MM.1S (cell line): ENCODE measurements around the gene LRRC45.

ENCODE experiments used
- EZH2 ChIP-seq: fragments of 300-600 bp; sonication (generic); optimal IDR thresholded peaks from 2 replicates; pipeline ENCODE3; 2017; ENCODE audit warnings: low read depth, mild to moderate bottlenecking, antibody characterized with exemption, low read length, mixed read lengths
- EZH2phosphoT487 ChIP-seq: fragments of 300-600 bp; sonication (generic); IDR thresholded peaks from 2 replicates; pipeline ENCODE4 v1.6.1; 2018; ENCODE audit warnings: antibody characterized with exemption, low read length
- TF ChIP-seq, protein P1 (sequence below): fragments of 300-600 bp; sonication (generic); IDR thresholded peaks from 2 replicates; pipeline ENCODE4 v1.5.1; 2016; ENCODE audit warnings: antibody characterized with exemption, low read length, mixed read lengths

DNA sequence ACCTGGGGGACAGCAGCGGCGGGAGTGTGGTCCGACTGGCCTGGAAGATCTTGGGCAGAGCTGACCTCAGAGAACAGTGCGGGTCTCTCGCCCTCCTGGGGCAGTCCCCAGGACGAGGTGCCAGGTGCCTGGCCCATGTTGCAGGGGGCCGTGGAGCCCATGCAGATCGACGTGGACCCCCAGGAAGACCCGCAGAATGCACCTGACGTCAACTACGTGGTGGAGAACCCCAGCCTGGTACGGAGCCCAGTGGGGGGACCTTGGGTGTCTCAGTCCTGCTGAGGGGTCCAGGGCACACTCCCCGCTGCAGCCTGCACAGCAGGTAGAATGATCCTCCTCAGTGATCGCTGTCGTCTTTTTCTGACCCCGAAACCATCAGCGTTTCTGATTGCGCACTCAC, 30.0 kb downstream of the LRRC45 start:
- TF ChIP-seq, protein P1, sequence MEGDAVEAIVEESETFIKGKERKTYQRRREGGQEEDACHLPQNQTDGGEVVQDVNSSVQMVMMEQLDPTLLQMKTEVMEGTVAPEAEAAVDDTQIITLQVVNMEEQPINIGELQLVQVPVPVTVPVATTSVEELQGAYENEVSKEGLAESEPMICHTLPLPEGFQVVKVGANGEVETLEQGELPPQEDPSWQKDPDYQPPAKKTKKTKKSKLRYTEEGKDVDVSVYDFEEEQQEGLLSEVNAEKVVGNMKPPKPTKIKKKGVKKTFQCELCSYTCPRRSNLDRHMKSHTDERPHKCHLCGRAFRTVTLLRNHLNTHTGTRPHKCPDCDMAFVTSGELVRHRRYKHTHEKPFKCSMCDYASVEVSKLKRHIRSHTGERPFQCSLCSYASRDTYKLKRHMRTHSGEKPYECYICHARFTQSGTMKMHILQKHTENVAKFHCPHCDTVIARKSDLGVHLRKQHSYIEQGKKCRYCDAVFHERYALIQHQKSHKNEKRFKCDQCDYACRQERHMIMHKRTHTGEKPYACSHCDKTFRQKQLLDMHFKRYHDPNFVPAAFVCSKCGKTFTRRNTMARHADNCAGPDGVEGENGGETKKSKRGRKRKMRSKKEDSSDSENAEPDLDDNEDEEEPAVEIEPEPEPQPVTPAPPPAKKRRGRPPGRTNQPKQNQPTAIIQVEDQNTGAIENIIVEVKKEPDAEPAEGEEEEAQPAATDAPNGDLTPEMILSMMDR, result no peak
- TF ChIP-seq EZH2 (no peak), EZH2phosphoT487 (no peak)
